ENCODE results near the gene EIF4E1B. TPM values are rescaled to one million over a fixed set of nuclear protein-coding genes. Genes with fewer than 3 reads are reported as not detected.

EIF4E1B gene
- total and polyA plus RNA-seq, 2 experiments from 2014 or later, result 0.17 TPM; not detected in 1

DNA sequence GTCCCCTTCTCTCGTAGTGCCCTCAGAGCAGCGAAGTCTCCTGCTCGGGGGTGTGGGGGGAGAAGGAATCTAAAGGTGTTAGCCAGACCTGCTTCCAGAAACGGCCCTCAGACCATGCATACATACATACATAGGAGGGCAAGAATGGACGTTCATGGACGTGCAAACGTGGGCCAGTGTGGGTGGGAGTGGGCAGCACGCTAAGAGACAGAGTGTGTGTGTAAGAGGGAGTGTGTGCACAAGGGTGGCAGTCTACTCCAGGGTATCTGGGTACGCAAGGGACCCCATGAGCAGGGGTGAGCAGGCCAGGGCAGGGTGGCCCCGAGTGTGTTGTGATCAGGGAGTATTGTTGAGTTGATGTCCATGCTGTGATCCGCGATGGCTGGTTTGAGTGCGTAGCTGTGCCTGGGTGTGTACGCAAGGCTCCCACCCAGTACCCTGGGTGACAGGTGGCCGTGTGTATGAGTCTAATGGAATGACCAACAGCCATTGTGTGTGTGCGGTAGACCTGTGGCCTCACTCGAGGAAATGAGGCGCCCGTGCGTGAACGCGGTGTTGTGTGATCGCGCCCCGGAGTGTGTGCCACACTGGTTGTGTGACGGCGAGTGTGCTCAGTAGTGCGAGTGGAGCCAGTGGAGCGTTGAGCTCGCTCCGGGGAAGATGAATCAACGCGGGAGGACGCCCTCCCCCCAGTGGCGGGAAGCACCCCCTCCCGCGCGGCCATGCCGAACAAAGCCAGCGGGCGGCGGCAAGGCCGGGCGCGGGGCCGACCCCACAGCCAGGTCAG, 21.3 kb upstream of the EIF4E1B start:
- Histone ChIP-seq H3K4me3 (peak overlapping the region; percentile 68), H3K4me2 (peak overlapping the region; percentile 85), H4K20me1 (replicated peaks; ENCODE audit: insufficient read depth) (peaks cover 13% of the 10 kb centered on the region; the same call in 1 of the 2 replicates), H3K36me3 (ENCODE audit: insufficient read depth) (no peaks in the 10 kb centered on the region), H3K27ac (ENCODE audit: low read depth) (no peak overlapping the region), H3K79me2 (replicated peaks; ENCODE audit: insufficient read depth) (no peaks in the 10 kb centered on the region), H2AFZ (peak overlapping the region; percentile 89; the same call in 1 of the 2 replicates), H3K9me2 (ENCODE audit: insufficient read depth) (no peaks in the 10 kb centered on the region), H3F3A (replicated peaks; ENCODE audit: low read depth) (0 out of 2 replicates have a peak, but pooled peaks cover 11% of the 10 kb centered on the region), H3K27me3 (ENCODE audit: insufficient read depth) (peaks cover 5% of the 10 kb centered on the region), H3K4me1 (ENCODE audit: insufficient read depth) (peaks cover 12% of the 10 kb centered on the region)
- H3K36me3 Mint-ChIP-seq (ENCODE audit: low read depth), result no peaks in the 10 kb centered on the region
- peak overlapping the region; percentile 92 for H3K4me3 Mint-ChIP-seq
- H3K27ac Mint-ChIP-seq, result 0 out of 2 replicates have a peak overlapping the region, but pooled peaks have one; percentile 73
- DNase-seq (ENCODE audit: low spot score) (no peak), ATAC-seq (no peak)
- no peak for TF ChIP-seq CTCF (conservative IDR thresholded peaks at IDR 0.05; ENCODE audit: low read depth in 2 of 2)
- TF ChIP-seq JUNB (IDR thresholded peaks at IDR 0.05; ENCODE audit: unreplicated experiment), result no peak
- no peak for TF ChIP-seq ZNF462 (CRISPR knock-in tag; IDR thresholded peaks at IDR 0.05)
- TF ChIP-seq NANOG (IDR thresholded peaks at IDR 0.05; ENCODE audit: borderline replicate concordance), result no peak
- no peak for TF ChIP-seq ETS1 (IDR thresholded peaks at IDR 0.05)
- TF ChIP-seq POLR2AphosphoS5 (IDR thresholded peaks at IDR 0.05; ENCODE audit: low read depth), result no peak
- H3K27me3 Mint-ChIP-seq (ENCODE audit: insufficient read depth, low read depth, poor library complexity), result peaks cover 16% of the 10 kb centered on the region
- peaks cover 25% of the 10 kb centered on the region for H3K4me1 Mint-ChIP-seq
- no peaks in the 10 kb centered on the region for H3K9me3 Mint-ChIP-seq
